OCI-LY3 (cell line): ENCODE data around the gene SNRPD1.
"Not testable (repeated sequence)": the region's sequence is repeated elsewhere in the genome, so short reads cannot be mapped to it uniquely, and the experiment has no call there.

Source experiments
- EZH2phosphoT487 ChIP-seq: fragments of 200-600 bp; shearing (Covaris generic); IDR thresholded peaks from 2 replicates; pipeline ENCODE4 v1.6.1; 2018; ENCODE audit warnings: antibody characterized with exemption, mixed run types, low read depth
- TF ChIP-seq, protein P1 (sequence below): fragments of 200-600, 300-600 bp; sonication (generic); IDR thresholded peaks from 2 replicates; pipeline ENCODE4 v1.5.1; 2014; ENCODE audit warnings: antibody characterized with exemption, low read length, low read depth

DNA sequence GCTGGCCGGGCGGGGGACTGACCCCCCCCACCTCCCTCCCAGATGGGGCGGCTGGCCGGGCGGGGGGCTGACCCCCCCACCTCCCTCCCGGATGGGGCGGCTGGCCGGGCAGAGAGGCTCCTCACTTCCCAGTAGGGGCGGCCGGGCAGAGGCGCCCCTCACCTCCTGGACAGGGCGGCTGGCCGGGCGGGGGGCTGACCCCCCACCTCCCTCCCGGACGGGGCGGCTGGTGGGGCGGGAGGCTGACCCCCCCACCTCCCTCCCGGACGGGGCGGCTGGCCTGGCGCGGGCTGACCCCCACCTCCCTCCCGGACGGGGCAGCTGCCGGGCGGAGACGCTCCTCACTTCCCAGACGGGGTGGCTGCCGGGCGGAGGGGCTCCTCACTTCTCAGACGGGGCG lies 19.8 kb upstream of the SNRPD1 start:
- TF ChIP-seq, protein P1, sequence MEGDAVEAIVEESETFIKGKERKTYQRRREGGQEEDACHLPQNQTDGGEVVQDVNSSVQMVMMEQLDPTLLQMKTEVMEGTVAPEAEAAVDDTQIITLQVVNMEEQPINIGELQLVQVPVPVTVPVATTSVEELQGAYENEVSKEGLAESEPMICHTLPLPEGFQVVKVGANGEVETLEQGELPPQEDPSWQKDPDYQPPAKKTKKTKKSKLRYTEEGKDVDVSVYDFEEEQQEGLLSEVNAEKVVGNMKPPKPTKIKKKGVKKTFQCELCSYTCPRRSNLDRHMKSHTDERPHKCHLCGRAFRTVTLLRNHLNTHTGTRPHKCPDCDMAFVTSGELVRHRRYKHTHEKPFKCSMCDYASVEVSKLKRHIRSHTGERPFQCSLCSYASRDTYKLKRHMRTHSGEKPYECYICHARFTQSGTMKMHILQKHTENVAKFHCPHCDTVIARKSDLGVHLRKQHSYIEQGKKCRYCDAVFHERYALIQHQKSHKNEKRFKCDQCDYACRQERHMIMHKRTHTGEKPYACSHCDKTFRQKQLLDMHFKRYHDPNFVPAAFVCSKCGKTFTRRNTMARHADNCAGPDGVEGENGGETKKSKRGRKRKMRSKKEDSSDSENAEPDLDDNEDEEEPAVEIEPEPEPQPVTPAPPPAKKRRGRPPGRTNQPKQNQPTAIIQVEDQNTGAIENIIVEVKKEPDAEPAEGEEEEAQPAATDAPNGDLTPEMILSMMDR = not testable (repeated sequence)
- not testable (repeated sequence) for TF ChIP-seq EZH2phosphoT487
